Activated naive CD8-positive, alpha-beta T cell treated with anti-CD3 and anti-CD28 coated beads for 36 hours (primary cell): ENCODE results near the gene COL10A1. TPM values are rescaled to one million over a fixed set of nuclear protein-coding genes. Genes with fewer than 3 reads are reported as not detected.

ENCODE experiments used
- DNase-seq: peaks from one replicate; pipeline ENCODE4 v3.0.0; 2021
- H3K27ac Mint-ChIP-seq: one replicate; pipeline ENCODE4 v1.8.0; 2022; ENCODE audit warnings: mild to moderate bottlenecking, moderate library complexity, mixed read lengths
- H3K27me3 Mint-ChIP-seq: one replicate; pipeline ENCODE4 v1.8.0; 2022; ENCODE audit warnings: mild to moderate bottlenecking, mixed read lengths
- H3K36me3 Mint-ChIP-seq: one replicate; pipeline ENCODE4 v1.8.0; 2021; ENCODE audit warnings: mild to moderate bottlenecking, mixed read lengths
- H3K4me1 Mint-ChIP-seq: one replicate; pipeline ENCODE4 v1.8.0; 2021; ENCODE audit warnings: mixed read lengths
- H3K4me3 Mint-ChIP-seq: one replicate; pipeline ENCODE4 v1.8.0; 2022; ENCODE audit warnings: mild to moderate bottlenecking, moderate library complexity, mixed read lengths
- H3K9me3 Mint-ChIP-seq: one replicate; pipeline ENCODE4 v1.8.0; 2022; ENCODE audit warnings: mixed read lengths
- total RNA-seq, 2 experiments: library from RNA; stranded (reverse); gene quantifications; one replicate each; pipeline ENCODE4 v1.2.3, GENCODE V29; 2021

Gene COL10A1
- total RNA-seq, 2 experiments from 2014 or later = not detected

- no peak for DNase-seq
- Mint-ChIP-seq H3K4me3 (no peak overlapping the region), H3K36me3 (peaks cover 6% of the 10 kb centered on the region), H3K9me3 (no peaks in the 10 kb centered on the region), H3K27me3 (no peaks in the 10 kb centered on the region), H3K4me1 (no peaks in the 10 kb centered on the region), H3K27ac (no peak overlapping the region)
Observed at GRCh38 chr6:116145803-116146675, 20.1 kb upstream of the COL10A1 start.

- Mint-ChIP-seq H3K27me3 (no peaks in the 10 kb centered on the region), H3K9me3 (no peaks in the 10 kb centered on the region), H3K4me3 (no peak overlapping the region), H3K4me1 (no peaks in the 10 kb centered on the region), H3K36me3 (peaks cover 3% of the 10 kb centered on the region), H3K27ac (no peak overlapping the region)
- no peak for DNase-seq
Observed at GRCh38 chr6:116144605-116145004, 18.7 kb upstream of the COL10A1 start.

GRCh38 chr6:116139917-116140316 lies 14.0 kb upstream of the COL10A1 start:
- Mint-ChIP-seq H3K4me3 (no peak overlapping the region), H3K27ac (no peak overlapping the region), H3K36me3 (peaks cover 12% of the 10 kb centered on the region), H3K4me1 (peaks cover 12% of the 10 kb centered on the region), H3K9me3 (no peaks in the 10 kb centered on the region), H3K27me3 (no peaks in the 10 kb centered on the region)
- no peak for DNase-seq

- Mint-ChIP-seq H3K36me3 (peaks cover 10% of the 10 kb centered on the region), H3K4me1 (peaks cover 12% of the 10 kb centered on the region), H3K4me3 (no peak overlapping the region), H3K9me3 (no peaks in the 10 kb centered on the region), H3K27ac (peak overlapping the region; percentile 67), H3K27me3 (no peaks in the 10 kb centered on the region)
- DNase-seq = peak; percentile 14
Observed at GRCh38 chr6:116136933-116137340, 11.0 kb upstream of the COL10A1 start.

GRCh38 chr6:116136373-116136772 lies 10.4 kb upstream of the COL10A1 start:
- Mint-ChIP-seq H3K4me1 (peaks cover 12% of the 10 kb centered on the region), H3K27ac (no peak overlapping the region), H3K36me3 (peaks cover 10% of the 10 kb centered on the region), H3K4me3 (no peak overlapping the region), H3K27me3 (no peaks in the 10 kb centered on the region), H3K9me3 (no peaks in the 10 kb centered on the region)
- DNase-seq = no peak

- no peak for DNase-seq
- Mint-ChIP-seq H3K27me3 (no peaks in the 10 kb centered on the region), H3K9me3 (no peaks in the 10 kb centered on the region), H3K27ac (no peak overlapping the region), H3K4me3 (no peak overlapping the region), H3K36me3 (peaks cover 13% of the 10 kb centered on the region), H3K4me1 (peaks cover 12% of the 10 kb centered on the region)
Observed at GRCh38 chr6:116133453-116133852, 7.5 kb upstream of the COL10A1 start.

- no peak for DNase-seq
- Mint-ChIP-seq H3K27ac (no peak overlapping the region), H3K4me3 (no peak overlapping the region), H3K36me3 (peaks cover 7% of the 10 kb centered on the region), H3K4me1 (no peaks in the 10 kb centered on the region), H3K9me3 (no peaks in the 10 kb centered on the region), H3K27me3 (no peaks in the 10 kb centered on the region)
Observed at GRCh38 chr6:116127771-116128493, 2.0 kb upstream of the COL10A1 start.

GRCh38 chr6:116120430-116120829 lies 5.5 kb downstream of the COL10A1 start:
- peaks cover 11% of the 10 kb centered on the region for H3K36me3 Mint-ChIP-seq
- no peaks in the 10 kb centered on the region for H3K9me3 Mint-ChIP-seq
- H3K27ac Mint-ChIP-seq = no peak overlapping the region
- DNase-seq = no peak
- no peaks in the 10 kb centered on the region for H3K27me3 Mint-ChIP-seq
- H3K4me1 Mint-ChIP-seq = no peaks in the 10 kb centered on the region
- no peak overlapping the region for H3K4me3 Mint-ChIP-seq

- H3K4me3 Mint-ChIP-seq = no peak overlapping the region
- peaks cover 16% of the 10 kb centered on the region for H3K36me3 Mint-ChIP-seq
Observed at GRCh38 chr6:116118608-116119007, 7.3 kb downstream of the COL10A1 start.

GRCh38 chr6:116115781-116116180 lies 10.2 kb downstream of the COL10A1 start:
- no peaks in the 10 kb centered on the region for H3K9me3 Mint-ChIP-seq
- H3K27ac Mint-ChIP-seq = no peak overlapping the region
- H3K4me1 Mint-ChIP-seq = peaks cover 2% of the 10 kb centered on the region
- no peak overlapping the region for H3K4me3 Mint-ChIP-seq
- peaks cover 14% of the 10 kb centered on the region for H3K36me3 Mint-ChIP-seq
- DNase-seq = no peak
- H3K27me3 Mint-ChIP-seq = no peaks in the 10 kb centered on the region

More at GRCh38 chr6:116118608-116119007, 7.3 kb downstream of the COL10A1 start:
- no peak for DNase-seq
- Mint-ChIP-seq H3K9me3 (no peaks in the 10 kb centered on the region), H3K4me1 (no peaks in the 10 kb centered on the region), H3K27ac (no peak overlapping the region), H3K27me3 (no peaks in the 10 kb centered on the region)

- DNase-seq = no peak
- Mint-ChIP-seq H3K27me3 (no peaks in the 10 kb centered on the region), H3K36me3 (peaks cover 21% of the 10 kb centered on the region), H3K4me3 (no peak overlapping the region), H3K9me3 (no peaks in the 10 kb centered on the region), H3K4me1 (peaks cover 5% of the 10 kb centered on the region), H3K27ac (no peak overlapping the region)
Observed at GRCh38 chr6:116113386-116113785, 12.5 kb downstream of the COL10A1 start.

GRCh38 chr6:116111552-116112528 lies 14.1 kb downstream of the COL10A1 start:
- H3K4me3 Mint-ChIP-seq = no peak overlapping the region
- no peak overlapping the region for H3K27ac Mint-ChIP-seq
- peaks cover 21% of the 10 kb centered on the region for H3K36me3 Mint-ChIP-seq
- H3K27me3 Mint-ChIP-seq = no peaks in the 10 kb centered on the region
- no peaks in the 10 kb centered on the region for H3K9me3 Mint-ChIP-seq
- peaks cover 5% of the 10 kb centered on the region for H3K4me1 Mint-ChIP-seq
- no peak for DNase-seq

- no peak for DNase-seq
- H3K4me3 Mint-ChIP-seq = no peak overlapping the region
- H3K4me1 Mint-ChIP-seq = peaks cover 29% of the 10 kb centered on the region
- H3K36me3 Mint-ChIP-seq = peaks cover 16% of the 10 kb centered on the region
- H3K27me3 Mint-ChIP-seq = no peaks in the 10 kb centered on the region
- no peaks in the 10 kb centered on the region for H3K9me3 Mint-ChIP-seq
- H3K27ac Mint-ChIP-seq = no peak overlapping the region
Observed at GRCh38 chr6:116108836-116109235, 17.1 kb downstream of the COL10A1 start.

GRCh38 chr6:116106146-116106545 lies 19.8 kb downstream of the COL10A1 start:
- no peaks in the 10 kb centered on the region for H3K27me3 Mint-ChIP-seq

More at GRCh38 chr6:116106146-116106545, 19.8 kb downstream of the COL10A1 start:
- peaks cover 49% of the 10 kb centered on the region for H3K4me1 Mint-ChIP-seq
- no peaks in the 10 kb centered on the region for H3K9me3 Mint-ChIP-seq
- H3K36me3 Mint-ChIP-seq = peaks cover 15% of the 10 kb centered on the region
- H3K27ac Mint-ChIP-seq = no peak overlapping the region
- no peak overlapping the region for H3K4me3 Mint-ChIP-seq
- DNase-seq = no peak
